PFSK-1 (cell line): Measurements from ENCODE around the gene MAOA.

Source experiments
- FOXP2 ChIP-seq: optimal IDR thresholded peaks from 2 replicates; pipeline ENCODE3; 2011; ENCODE audit warnings: borderline replicate concordance, control low read depth, inconsistent platforms; ENCODE audit not compliant: insufficient read depth; ENCODE audit errors: extremely low read length, extremely low read depth
- POLR2AphosphoS5 ChIP-seq: IDR thresholded peaks from 2 replicates; pipeline ENCODE4 v1.6.1; 2012; ENCODE audit warnings: low read depth, mild to moderate bottlenecking, control low read depth, low read length, moderate library complexity
- SIN3A ChIP-seq: IDR thresholded peaks from 2 replicates; pipeline ENCODE4 v1.6.1; 2012; ENCODE audit warnings: mild to moderate bottlenecking, low read length, moderate library complexity, borderline replicate concordance; ENCODE audit not compliant: insufficient read depth
- TAF1 ChIP-seq: IDR thresholded peaks from 2 replicates; pipeline ENCODE4 v1.6.1; 2012; ENCODE audit warnings: low read length, control low read depth, borderline replicate concordance; ENCODE audit not compliant: insufficient read depth
- TF ChIP-seq, protein P1 (sequence below), 2 experiments: IDR thresholded peaks; 2 replicates each; pipeline versions ENCODE4 v1.6.1 to v1.8.0; 2011 to 2012; ENCODE audit warnings: low read depth in 2 of 2, low read length in 2 of 2, control low read depth in 1 of 2, inconsistent platforms in 1 of 2, mild to moderate bottlenecking in 1 of 2, moderate library complexity in 1 of 2; ENCODE audit not compliant: insufficient read depth in 1 of 2

Gene MAOA

GRCh38 chrX:43627147-43627546 lies 29.0 kb upstream of the MAOA start:
- TF ChIP-seq SIN3A (no peak), FOXP2 (no peak), TAF1 (no peak), POLR2AphosphoS5 (no peak)
- TF ChIP-seq, protein P1, sequence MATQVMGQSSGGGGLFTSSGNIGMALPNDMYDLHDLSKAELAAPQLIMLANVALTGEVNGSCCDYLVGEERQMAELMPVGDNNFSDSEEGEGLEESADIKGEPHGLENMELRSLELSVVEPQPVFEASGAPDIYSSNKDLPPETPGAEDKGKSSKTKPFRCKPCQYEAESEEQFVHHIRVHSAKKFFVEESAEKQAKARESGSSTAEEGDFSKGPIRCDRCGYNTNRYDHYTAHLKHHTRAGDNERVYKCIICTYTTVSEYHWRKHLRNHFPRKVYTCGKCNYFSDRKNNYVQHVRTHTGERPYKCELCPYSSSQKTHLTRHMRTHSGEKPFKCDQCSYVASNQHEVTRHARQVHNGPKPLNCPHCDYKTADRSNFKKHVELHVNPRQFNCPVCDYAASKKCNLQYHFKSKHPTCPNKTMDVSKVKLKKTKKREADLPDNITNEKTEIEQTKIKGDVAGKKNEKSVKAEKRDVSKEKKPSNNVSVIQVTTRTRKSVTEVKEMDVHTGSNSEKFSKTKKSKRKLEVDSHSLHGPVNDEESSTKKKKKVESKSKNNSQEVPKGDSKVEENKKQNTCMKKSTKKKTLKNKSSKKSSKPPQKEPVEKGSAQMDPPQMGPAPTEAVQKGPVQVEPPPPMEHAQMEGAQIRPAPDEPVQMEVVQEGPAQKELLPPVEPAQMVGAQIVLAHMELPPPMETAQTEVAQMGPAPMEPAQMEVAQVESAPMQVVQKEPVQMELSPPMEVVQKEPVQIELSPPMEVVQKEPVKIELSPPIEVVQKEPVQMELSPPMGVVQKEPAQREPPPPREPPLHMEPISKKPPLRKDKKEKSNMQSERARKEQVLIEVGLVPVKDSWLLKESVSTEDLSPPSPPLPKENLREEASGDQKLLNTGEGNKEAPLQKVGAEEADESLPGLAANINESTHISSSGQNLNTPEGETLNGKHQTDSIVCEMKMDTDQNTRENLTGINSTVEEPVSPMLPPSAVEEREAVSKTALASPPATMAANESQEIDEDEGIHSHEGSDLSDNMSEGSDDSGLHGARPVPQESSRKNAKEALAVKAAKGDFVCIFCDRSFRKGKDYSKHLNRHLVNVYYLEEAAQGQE (IDR thresholded peaks at IDR 0.05; ENCODE audit: insufficient read depth in 1 of 2, low read depth in 2 of 2, low read length in 2 of 2), result no peak

DNA sequence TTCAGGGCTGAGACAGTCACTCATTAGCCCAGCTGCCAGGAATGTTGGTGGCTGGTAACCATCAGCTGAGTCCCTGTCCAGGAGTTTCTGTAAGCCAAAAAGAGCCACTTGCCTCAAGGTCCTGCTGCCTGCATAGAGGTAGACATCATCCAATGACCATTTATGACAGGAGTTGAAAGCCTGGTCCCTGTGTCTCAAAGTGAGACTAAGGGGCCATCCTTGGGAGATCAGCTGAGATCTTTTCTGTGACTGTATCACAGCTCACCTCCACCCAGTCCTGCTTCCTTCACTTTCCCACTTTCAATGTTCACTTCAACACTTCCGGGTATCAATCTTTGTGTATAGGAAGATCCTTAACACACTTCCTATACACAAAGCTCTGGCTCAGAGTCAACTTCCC lies 28.4 kb upstream of the MAOA start:
- TF ChIP-seq SIN3A (no peak), POLR2AphosphoS5 (no peak), FOXP2 (no peak), TAF1 (no peak)
- TF ChIP-seq, protein P1 (IDR thresholded peaks at IDR 0.05; ENCODE audit: insufficient read depth in 1 of 2, low read depth in 2 of 2, low read length in 2 of 2), result no peak

- TF ChIP-seq SIN3A, result no peak
- no peak for TF ChIP-seq POLR2AphosphoS5
- no peak for TF ChIP-seq FOXP2
- TF ChIP-seq TAF1, result no peak
- TF ChIP-seq, protein P1 (IDR thresholded peaks at IDR 0.05; ENCODE audit: insufficient read depth in 1 of 2, low read depth in 2 of 2, low read length in 2 of 2), result no peak
Observed at GRCh38 chrX:43629229-43629628, 26.9 kb upstream of the MAOA start.

DNA sequence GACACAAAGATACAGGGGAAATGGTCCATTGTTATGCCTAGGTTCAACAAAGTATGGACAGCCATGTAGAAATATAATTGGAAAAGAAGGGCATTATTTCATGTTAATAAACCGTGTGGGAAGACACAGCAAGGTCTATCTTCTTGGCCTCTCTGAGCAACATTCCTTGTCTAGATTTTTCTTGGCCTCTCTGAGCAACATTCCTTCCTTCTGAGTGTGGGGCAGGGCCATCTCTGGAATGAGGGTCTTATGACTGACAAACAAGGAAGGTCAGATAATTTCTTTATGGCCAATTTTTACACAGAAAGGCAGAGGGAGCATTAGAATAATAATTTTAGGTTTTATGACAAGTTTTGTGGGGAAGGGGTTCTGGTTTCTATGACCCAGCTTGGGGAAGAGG lies 24.3 kb upstream of the MAOA start:
- no peak for TF ChIP-seq FOXP2
- no peak for TF ChIP-seq TAF1
- TF ChIP-seq, protein P1 (IDR thresholded peaks at IDR 0.05; ENCODE audit: insufficient read depth in 1 of 2, low read depth in 2 of 2, low read length in 2 of 2), result no peak
- TF ChIP-seq POLR2AphosphoS5, result no peak
- no peak for TF ChIP-seq SIN3A

DNA sequence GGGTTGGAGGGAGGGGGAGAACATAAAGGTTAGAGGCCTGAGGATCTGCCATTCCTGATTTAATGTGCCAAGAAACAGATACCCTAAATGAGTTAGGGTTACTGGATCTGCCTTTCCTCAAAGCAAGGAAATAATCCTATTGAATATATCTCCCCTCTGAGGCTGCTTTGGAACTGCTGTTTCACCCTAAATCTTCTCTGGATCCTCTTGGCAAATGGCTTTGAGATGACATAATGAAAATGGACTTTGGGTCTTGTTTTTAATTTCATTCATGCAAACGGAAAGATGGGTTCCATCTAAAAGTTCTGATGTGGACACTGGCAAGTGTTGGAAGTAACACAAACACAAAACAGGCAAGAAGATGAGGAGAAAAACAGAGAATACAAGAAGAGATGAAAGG lies 23.0 kb upstream of the MAOA start:
- TF ChIP-seq FOXP2, result no peak
- TF ChIP-seq, protein P1 (IDR thresholded peaks at IDR 0.05; ENCODE audit: insufficient read depth in 1 of 2, low read depth in 2 of 2, low read length in 2 of 2), result no peak
- no peak for TF ChIP-seq TAF1
- TF ChIP-seq SIN3A, result no peak
- TF ChIP-seq POLR2AphosphoS5, result no peak
